GM18951 (cell line): Measurements from ENCODE around the gene CERS1.

Source experiments
- POLR2A ChIP-seq: IDR thresholded peaks from 4 replicates; pipeline ENCODE4 v1.6.1; 2011; ENCODE audit warnings: mild to moderate bottlenecking; ENCODE audit not compliant: insufficient read length, insufficient read depth; ENCODE audit errors: extremely low read depth
- in situ Hi-C: fragments of 300-500 bp; cut with MboI; formaldehyde crosslinking; loops from one replicate; pipeline ENCODE4 v1.12.0; 2022; ENCODE audit warnings: low sequenced_read_pairs, mixed read lengths, inconsistent platforms; ENCODE audit not compliant: unreplicated experiment

The CERS1 gene

GRCh38 chr19:18899624-18900560, 3.9 kb upstream of the CERS1 start:
- no peak for TF ChIP-seq POLR2A
- in situ Hi-C loops: no loop called here

DNA sequence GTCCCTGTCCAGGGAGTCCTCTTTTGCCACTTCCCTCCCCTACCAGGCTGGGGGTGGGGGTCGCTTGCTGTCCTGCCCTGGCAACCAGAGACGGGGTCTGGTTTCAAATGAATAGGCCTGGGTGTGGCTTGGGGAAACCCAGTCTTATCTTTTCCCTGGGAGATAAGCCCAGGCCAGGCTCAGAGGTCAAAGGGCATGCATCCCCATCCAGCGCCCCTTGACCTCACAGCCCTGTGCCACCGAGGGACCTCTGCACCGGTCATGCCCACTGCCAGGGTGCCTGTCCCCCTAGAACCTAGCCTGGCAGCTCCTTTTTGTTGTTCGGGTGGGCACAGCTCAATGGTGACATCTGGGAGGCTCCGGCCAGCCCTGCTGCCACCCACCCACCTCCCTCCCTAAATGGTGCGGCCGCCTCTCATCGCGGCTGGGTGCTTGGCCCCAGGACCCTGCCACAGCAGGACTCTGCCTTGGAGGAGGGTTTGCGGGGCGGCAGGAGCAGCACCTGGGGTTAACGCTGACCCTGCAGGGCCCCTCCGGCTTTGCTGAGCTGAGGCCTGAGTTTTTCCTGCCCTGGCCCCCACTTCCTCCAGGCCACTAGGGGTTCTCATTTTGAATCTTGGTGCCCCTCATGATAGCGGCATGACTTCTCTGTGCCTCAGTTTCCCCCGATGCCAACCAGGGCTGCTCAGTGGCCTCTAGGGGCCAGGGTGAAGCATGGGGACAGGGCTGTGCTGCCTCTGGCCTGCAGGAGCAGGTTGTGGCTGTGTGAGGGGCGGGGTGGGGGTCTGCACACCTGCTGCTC, 2.9 kb upstream of the CERS1 start:
- in situ Hi-C loops: no loop called here
- no peak for TF ChIP-seq POLR2A

GRCh38 chr19:18898081-18898606, 2.2 kb upstream of the CERS1 start:
- TF ChIP-seq POLR2A: no peak
- in situ Hi-C loops: no loop called here

- in situ Hi-C loops: no loop called here
- no peak for TF ChIP-seq POLR2A
Measured at GRCh38 chr19:18897094-18898029, 1.4 kb upstream of the CERS1 start.

DNA sequence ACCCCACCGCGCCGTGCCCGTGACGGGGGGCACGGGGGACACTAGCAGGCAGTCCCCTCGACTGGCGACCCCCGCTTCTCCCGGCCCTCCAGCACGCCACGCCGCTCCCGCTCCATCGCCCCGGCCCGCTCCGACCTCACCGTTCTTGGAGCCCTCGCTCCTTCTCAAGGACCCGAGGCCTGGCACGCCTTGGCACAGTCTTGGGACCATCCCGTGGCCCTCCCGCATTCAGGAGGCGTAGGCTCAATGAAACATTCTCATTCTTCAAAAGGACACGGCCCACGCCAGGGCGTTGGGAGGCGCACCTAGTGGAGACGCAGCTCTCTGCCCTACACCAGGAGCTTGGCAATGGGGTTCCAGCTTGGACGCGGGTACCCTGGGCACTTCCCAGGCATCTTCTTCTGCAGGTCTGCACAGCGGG, 473 bp upstream of the CERS1 start:
- no peak for TF ChIP-seq POLR2A
- in situ Hi-C loops: no loop called here

DNA sequence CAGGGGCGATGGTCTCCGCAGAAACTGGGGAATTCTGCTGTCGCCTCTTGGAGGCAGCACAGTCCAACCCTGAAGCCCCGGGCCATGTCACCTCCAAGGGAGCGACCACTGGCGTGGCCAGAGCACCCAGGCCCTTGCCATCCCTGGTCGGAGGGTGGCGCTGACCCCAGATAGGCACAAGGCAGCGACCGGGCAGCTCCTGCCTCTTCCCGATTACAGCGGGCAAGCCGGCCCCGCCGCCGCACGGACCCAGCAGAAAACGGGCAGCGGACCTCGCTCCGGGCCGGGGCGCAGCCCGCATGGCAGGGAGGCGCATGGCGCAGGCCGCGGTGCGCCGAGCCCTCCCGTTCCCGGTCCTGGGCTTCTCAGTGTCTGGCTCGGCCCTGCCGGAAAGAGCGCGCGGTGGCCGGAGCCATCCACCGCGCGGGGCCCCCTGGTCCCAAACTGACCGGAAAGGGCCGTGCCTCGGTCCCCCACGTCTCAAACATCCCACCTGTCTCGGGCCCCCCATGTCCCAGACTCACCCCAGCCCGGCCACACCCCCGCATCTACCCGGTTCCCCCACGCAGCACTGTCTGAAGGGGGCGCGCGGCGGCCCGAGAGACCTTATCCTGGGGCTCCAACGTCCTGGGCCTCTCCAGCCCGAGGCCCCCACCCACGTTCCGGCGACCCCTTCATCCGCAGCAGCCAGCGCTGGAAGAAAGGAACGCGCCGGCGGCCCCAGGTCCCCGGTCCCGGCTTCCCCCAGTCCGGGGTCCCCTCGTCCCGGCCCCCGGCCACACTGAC, 727 bp downstream of the CERS1 start:
- in situ Hi-C loops: no loop called here
- TF ChIP-seq POLR2A: no peak

DNA sequence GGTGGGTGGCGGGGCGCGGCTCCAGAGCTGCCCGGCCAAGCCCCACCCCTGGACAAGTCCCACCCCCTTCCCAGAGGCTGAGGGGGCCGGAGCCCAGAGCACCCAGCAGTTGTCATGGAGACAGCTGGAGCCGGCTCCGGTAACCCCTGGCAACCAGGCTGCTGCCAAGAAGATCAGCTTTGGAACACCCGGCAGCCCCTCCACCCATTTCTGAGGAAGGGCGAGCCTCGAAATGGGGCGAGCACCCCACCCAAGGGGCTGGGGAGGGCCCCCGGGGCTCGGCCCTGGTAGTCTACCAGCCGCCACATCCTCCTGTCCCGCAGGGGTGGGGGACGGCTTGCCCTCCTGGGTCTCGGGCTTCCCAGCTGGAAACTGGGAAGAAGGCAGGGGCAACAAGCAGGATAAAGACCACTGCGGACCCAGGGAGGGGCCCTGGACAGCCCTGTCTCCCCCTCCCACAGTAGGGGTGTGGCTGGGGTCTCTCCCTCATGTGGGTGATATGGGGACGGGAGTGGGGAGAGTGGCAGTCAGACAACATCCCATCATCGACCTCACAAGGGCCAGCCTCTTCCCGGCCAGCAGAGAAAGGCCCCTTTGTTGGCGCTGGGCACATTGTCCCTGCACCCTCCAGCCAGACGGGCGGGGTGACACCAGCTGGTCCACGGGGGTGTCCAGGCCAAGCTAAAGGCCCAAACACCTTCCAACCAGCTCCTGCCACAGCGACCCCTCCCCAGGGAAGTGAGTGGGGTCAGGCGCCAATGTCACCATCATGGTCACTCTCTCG, 1.5 kb downstream of the CERS1 start:
- no peak for TF ChIP-seq POLR2A
- in situ Hi-C loops: no loop called here

DNA sequence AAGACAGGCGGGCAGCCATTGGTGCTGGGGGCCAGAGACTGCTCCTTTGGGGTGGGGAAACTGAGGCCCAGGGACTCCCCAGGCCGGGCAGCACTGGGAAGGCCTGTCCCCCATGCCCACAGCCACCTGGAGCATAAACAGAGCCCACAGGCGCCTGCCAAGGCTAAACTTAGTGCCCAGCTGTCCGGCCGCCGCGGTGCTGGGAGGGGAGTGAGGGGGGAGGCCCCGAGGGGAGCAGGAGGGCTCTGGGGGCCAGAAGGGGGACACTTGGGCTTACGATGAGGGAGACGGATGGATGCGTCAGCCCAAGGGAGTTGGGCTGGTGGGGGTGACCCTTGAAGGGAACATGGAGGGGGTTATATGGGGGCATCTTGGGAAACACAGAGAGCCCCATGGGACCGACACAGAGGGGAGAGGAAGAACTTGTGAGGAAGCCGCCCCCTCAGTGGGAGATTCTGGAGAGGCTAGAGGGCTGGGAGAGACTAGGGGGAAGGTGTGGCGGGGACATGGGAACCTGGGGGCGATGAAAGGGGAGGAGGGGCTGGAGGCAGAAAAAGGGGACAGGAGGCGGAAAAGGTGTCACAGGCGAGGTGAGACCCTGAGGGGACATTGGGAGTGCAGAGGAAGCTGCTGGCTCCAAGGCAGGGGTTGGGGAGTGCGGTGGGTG, 2.2 kb downstream of the CERS1 start:
- no peak for TF ChIP-seq POLR2A
- in situ Hi-C loops: no loop called here

GRCh38 chr19:18889949-18890745, 5.8 kb downstream of the CERS1 start:
- TF ChIP-seq POLR2A: no peak
- in situ Hi-C loops: no loop called here

DNA sequence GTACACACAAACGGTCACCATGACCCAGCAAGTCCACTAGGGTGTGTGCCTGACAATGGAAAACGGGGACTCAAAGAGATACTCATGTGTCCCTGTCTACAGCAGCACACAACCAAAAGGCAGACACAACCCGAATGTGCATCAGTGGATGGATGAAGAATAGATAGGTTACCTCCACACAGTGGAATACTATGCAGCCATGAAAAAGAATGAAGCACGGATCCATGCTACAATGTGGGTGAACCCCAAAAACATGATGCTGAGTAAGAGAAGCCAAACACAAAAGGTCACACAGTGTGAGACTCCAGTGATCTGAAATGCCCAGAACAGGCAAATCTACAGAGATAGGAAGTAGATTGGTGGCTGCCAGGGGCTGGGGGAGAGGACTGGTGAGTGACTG, 9.0 kb downstream of the CERS1 start:
- in situ Hi-C loops: no loop called here
- TF ChIP-seq POLR2A: no peak
